HG03432 (cell line): ENCODE data around the gene RNF223.
"Not testable (repeated sequence)": the region's sequence is repeated elsewhere in the genome, so short reads cannot be mapped to it uniquely, and the experiment has no call there.

Experiments
- ATAC-seq: cut with Tn5 transposase; IDR thresholded peaks from one replicate; pipeline ENCODE4 v1.9.1; 2021; ENCODE audit warnings: mild to moderate bottlenecking, moderate library complexity; ENCODE audit not compliant: unreplicated experiment

The RNF223 gene

GRCh38 chr1:1031659-1032235 is 42.4 kb downstream of the RNF223 start:
- ATAC-seq = no peak

GRCh38 chr1:1030867-1031658 is 43.0 kb downstream of the RNF223 start:
- not testable (repeated sequence) for ATAC-seq

GRCh38 chr1:1027791-1028190 is 46.3 kb downstream of the RNF223 start:
- no peak for ATAC-seq

GRCh38 chr1:1026599-1027413 is 47.3 kb downstream of the RNF223 start:
- no peak for ATAC-seq

- ATAC-seq = no peak
These were observed 48.4 kb downstream of the RNF223 start for GRCh38 chr1:1025730-1026129.

GRCh38 chr1:1024771-1025699 is 49.1 kb downstream of the RNF223 start:
- no peak for ATAC-seq

- no peak for ATAC-seq
These were observed 49.8 kb downstream of the RNF223 start for GRCh38 chr1:1024149-1024770.

GRCh38 chr1:1023700-1024099 is 50.4 kb downstream of the RNF223 start:
- no peak for ATAC-seq

GRCh38 chr1:1022302-1023009 is 51.6 kb downstream of the RNF223 start:
- ATAC-seq = no peak

GRCh38 chr1:1021920-1022259 is 52.2 kb downstream of the RNF223 start:
- no peak for ATAC-seq

- no peak for ATAC-seq
These were observed 52.8 kb downstream of the RNF223 start for GRCh38 chr1:1021010-1021919.
